GM12865 (cell line): ENCODE data around the gene EHMT1.
A peak's percentile ranks its signal among the peaks of the same experiment; 100 is the strongest.

Source experiments
- DNase-seq: peaks from one replicate; pipeline ENCODE4 v3.0.0; 2010; ENCODE audit warnings: low read depth
- H3K4me3 ChIP-seq: 2 replicates; pipeline ENCODE4 v1.5.1; 2011; ENCODE audit warnings: mild to moderate bottlenecking, low read depth, low read length, control low read depth
- TF ChIP-seq, protein P1 (sequence below): IDR thresholded peaks from 2 replicates; pipeline ENCODE4 v1.5.1; 2011; ENCODE audit warnings: low read length, control low read depth, low read depth, inconsistent platforms; ENCODE audit not compliant: insufficient read depth; ENCODE audit errors: missing control alignments

EHMT1 gene

DNA sequence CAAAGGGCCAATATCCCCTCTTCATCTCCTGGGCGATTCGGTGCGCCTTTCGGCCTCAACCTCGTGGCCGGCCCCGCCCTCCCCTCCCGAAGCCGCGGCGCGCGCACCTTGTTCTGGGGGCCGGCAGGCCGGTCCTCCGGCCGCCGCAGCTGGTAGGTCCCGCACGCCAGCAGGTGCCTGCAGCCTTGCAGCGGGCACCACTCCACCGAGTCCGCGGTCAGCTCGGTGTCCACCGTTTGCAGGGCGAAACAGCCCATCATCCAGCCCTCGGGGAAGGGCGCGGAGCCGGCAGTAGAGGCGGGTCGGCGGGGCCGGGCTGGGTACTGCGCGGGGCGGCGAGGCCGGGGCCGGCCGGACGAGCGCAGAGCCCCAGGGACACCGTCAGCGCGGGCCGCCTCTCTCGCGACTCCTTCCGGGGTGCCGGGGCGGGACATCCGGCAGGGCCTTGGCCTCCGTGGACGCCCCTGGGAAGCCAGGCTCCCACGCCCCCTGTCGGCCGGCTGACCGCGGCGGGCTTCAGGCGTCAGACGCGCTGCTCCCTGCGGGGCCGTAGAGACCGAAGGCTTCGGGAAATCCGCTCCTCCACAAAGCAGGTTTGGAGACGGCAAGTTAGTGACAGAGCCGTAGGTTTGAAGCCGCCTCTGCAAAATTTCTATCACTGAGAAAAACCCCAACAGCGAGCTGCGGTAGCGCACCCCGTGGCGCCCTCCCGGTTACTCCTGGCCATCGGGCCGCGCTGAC, 40.1 kb upstream of the EHMT1 start, which contains the start of gene DPH7:
Gene DPH7 (minus strand): TSS at position 408 of the 741 bp plus-strand sequence. CDS start 148 bp downstream, at position 260.
- TF ChIP-seq, protein P1, sequence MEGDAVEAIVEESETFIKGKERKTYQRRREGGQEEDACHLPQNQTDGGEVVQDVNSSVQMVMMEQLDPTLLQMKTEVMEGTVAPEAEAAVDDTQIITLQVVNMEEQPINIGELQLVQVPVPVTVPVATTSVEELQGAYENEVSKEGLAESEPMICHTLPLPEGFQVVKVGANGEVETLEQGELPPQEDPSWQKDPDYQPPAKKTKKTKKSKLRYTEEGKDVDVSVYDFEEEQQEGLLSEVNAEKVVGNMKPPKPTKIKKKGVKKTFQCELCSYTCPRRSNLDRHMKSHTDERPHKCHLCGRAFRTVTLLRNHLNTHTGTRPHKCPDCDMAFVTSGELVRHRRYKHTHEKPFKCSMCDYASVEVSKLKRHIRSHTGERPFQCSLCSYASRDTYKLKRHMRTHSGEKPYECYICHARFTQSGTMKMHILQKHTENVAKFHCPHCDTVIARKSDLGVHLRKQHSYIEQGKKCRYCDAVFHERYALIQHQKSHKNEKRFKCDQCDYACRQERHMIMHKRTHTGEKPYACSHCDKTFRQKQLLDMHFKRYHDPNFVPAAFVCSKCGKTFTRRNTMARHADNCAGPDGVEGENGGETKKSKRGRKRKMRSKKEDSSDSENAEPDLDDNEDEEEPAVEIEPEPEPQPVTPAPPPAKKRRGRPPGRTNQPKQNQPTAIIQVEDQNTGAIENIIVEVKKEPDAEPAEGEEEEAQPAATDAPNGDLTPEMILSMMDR = peak; percentile 96
- H3K4me3 ChIP-seq = peak within 1 kb of the TSS; percentile 77

DNA sequence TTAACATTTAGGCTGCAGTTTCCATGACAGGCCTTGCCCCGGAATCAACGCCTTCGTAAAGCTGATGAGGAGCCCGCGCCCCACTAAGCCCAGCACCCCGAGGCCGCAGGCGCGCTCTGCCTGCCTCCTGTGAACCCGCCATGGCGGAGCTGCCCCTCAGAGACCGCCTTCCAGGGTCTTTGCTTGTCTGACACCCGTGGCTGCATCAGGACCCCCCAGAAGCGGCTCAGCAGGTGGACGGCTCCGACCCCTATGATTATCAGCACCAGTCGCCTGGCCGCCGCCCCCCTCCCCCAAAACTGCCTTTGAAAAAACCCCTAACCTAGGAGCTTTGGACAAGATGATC, 39.6 kb upstream of the EHMT1 start:
- DNase-seq = no peak
- TF ChIP-seq, protein P1 = no peak
- H3K4me3 ChIP-seq = peak overlapping the region; percentile 19; the same call in 1 of the 2 replicates

More for the DNA sequence above, 40.1 kb upstream of the EHMT1 start, which contains the start of gene DPH7:
- peak; percentile 95 for DNase-seq

DNA sequence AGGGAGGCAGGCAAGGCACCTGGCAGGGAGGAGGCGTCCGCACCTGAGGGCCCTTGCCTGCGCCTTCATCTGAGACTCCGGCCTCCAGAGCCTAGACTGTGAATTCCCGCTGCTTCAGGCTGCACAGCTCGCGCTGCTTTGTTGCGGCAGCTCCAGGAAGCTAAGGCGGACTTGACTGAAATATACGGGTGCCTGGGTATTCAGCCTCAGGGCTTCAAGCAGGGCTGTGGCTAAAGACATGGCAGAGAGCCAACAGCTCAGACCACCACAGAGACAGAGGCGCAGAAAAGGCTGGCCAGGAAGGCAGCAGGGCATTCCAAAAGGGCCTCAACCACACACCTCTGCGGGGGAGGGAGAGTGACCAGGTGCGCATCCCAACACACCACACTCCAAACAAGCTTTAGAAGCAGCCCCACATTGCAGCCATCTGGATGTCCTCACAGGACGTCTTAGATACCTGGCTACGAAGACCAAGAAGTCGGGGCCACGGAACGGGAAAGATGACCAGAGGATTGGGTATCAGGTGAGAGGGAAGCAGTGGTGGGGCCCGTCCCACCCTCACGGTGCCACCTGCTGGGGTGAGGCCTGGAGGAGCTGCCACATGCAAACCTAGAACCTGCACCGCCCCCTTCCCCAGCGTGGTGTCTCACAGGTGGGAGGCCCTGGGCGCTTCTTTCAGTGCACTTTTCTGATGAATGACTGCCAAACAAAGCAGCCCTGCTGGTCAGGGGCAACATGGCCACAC, 38.4 kb upstream of the EHMT1 start:
- TF ChIP-seq, protein P1 = no peak
- DNase-seq = no peak
- H3K4me3 ChIP-seq = no peak overlapping the region

DNA sequence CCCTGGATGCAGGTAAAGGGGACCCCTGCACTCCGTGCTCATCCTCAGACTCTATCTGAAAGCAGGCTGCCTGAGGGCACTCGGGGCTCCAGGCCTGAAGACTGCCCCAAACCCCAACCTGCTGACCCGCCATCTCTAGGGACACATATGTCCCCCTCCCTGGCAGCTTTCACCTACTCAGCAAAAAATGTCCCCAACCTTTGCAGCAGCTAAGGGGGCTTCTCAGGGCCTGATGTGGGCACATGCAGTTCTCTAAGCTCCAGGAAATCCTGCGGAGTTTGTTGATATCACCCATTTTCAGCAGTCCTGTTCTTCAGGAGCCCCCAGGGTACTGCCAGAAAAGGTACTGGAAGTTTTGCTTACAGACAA, 37.9 kb upstream of the EHMT1 start:
- TF ChIP-seq, protein P1 = no peak
- DNase-seq = no peak
- no peak overlapping the region for H3K4me3 ChIP-seq

DNA sequence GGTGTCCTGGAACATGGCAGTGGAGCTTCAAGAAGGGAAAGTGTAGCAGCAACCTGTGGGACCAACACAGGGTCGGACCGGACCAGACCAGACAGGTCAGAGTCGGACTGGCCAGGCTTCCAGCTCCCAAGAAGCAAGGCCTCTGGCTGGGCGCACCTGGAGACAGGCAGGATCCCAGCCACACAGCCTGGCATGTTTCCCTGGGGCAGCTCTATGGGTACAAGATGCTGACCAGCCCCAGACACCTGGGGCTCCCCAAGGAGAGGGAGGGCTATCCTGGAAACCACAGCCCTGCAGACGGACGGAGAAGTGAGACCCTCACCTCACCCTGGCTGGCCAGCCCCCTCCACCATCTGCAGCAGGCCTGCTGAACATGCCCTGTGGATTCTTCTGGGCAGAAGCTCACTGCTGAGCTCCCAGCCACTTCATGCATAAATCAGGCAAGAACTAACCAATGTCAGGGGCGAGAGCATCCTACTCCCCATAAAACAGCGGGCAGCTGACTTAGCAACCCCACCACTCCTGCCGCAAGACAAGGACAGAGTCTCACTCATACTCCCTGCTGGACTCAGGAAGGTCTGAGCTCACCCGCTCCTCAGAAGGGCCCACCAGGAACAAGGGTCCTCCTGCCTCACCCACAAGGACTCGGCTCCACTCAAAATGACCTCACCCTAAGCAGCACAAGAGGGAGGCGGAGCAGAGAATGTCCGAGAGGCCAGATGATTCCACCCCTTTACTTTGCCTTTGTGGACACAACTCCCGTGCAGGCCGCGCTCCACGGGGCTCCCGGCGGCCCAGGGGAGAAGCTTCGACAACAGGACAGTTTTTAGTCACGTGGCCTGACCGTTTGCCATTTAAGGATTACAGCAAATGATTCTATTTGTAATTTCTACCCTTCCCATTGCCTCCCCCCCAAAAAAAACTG, 37.2 kb upstream of the EHMT1 start:
- no peak overlapping the region for H3K4me3 ChIP-seq
- DNase-seq = no peak
- TF ChIP-seq, protein P1 = no peak

DNA sequence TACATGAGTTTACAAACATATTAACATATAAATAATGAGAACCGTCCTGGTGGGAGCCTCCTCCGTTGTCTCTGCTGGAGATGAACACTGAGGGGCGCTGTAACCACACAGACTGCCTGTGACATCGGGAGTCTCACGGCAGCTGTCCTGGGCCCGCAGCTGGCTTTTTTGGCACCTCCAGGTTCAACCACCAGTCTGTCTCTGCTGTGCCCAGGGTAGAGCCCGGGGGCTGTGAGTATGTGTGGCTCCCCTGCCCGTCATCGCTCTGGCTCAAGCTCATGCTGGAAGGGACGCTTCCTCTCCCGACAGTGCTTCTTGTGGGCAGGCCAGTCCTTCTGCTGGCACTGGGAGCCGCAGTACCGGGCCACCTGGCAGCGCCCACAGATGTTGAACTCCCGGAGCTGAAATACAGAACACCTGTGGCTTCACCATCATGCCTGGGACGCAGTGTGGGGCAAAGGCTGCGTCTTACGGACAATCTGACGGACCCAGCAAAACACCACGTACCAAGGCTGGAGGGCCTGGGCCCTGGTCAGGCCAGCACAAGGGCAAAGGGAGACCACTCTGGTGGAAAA, 36.4 kb upstream of the EHMT1 start:
- H3K4me3 ChIP-seq = no peak overlapping the region
- DNase-seq = no peak
- TF ChIP-seq, protein P1 = peak; percentile 4
